ENCODE measurements around the gene HADHB. TPM values are rescaled to one million over a fixed set of nuclear protein-coding genes. Genes with fewer than 3 reads are reported as not detected.
A peak's percentile ranks its signal among the peaks of the same experiment; 100 is the strongest.
"Not testable (repeated sequence)": the region's sequence is repeated elsewhere in the genome, so short reads cannot be mapped to it uniquely, and the experiment has no call there.

The HADHB gene
- total and polyA plus RNA-seq, 12 donors: 256 to 1,542 (median 820) TPM

GRCh38 chr2:26299471-26300101, 54.8 kb downstream of the HADHB start:
- intact Hi-C loops (cut with DNase I): loop anchor here in 1 of 10 donors (10.0 kb wide), 1 partner anchor 55 kb away; the partner anchor contains the start of genes HADHA and HADHB
- Histone ChIP-seq H3K27me3 (no peaks in the 10 kb centered on the region), H3K4me1 (peaks cover 0 to 27% (median 16%) of the 10 kb centered on the region in 9 donors), H3K36me3 (no peaks in the 10 kb centered on the region), H3K9me3 (no peaks in the 10 kb centered on the region), H3K27ac (peak overlapping the region in 9 of 10 donors; percentile 20 to 85 (median 78)), H3K4me3 (peak overlapping the region; percentile 26 to 71 (median 60))
- TF ChIP-seq CTCF (IDR thresholded peaks at IDR 0.05): no peak
- peak; percentile 23 to 70 (median 63) for ATAC-seq
- 2% methylated on average over 9 of the region's 9 CpGs for WGBS, 2 donors
- DNase-seq: peak in 1 of 2 donors; percentile 6

GRCh38 chr2:26300234-26300925, 55.6 kb downstream of the HADHB start:
- 49 to 52% methylated on average over 22 of the region's 22 CpGs for WGBS, 2 donors

GRCh38 chr2:26302846-26303245, 58.1 kb downstream of the HADHB start:
- H3K4me1 ChIP-seq: peaks cover 0 to 27% (median 16%) of the 10 kb centered on the region in 9 donors
- H3K36me3 ChIP-seq: no peaks in the 10 kb centered on the region
- H3K4me3 ChIP-seq: no peak overlapping the region
- H3K9me3 ChIP-seq: no peaks in the 10 kb centered on the region
- WGBS, 2 donors: 70 to 73% methylated on average over 6 of the region's 6 CpGs
- DNase-seq (peak in 1 of 2 donors; percentile 8), ATAC-seq (peak in 2 of 8 donors; percentile 36 to 66)
- intact Hi-C loops (cut with DNase I): no loop called here
- no peak for TF ChIP-seq CTCF (IDR thresholded peaks at IDR 0.05)
- H3K27me3 ChIP-seq: no peaks in the 10 kb centered on the region
- H3K27ac ChIP-seq: no peak overlapping the region

More at GRCh38 chr2:26300234-26300925, 55.6 kb downstream of the HADHB start:
- H3K4me3 ChIP-seq: peak overlapping the region in 9 of 10 donors; percentile 38 to 71 (median 62)
- TF ChIP-seq CTCF (IDR thresholded peaks at IDR 0.05): no peak
- DNase-seq: peak in 1 of 2 donors; percentile 30
- H3K36me3 ChIP-seq: no peaks in the 10 kb centered on the region
- H3K9me3 ChIP-seq: no peaks in the 10 kb centered on the region
- intact Hi-C loops (cut with DNase I): no loop called here
- H3K27ac ChIP-seq: peak overlapping the region in 8 of 10 donors; percentile 3 to 85 (median 78)
- no peaks in the 10 kb centered on the region for H3K27me3 ChIP-seq
- ATAC-seq: peak in 2 of 8 donors; percentile 14 to 43
- peaks cover 0 to 27% (median 16%) of the 10 kb centered on the region in 9 donors for H3K4me1 ChIP-seq

- DNase-seq; ATAC-seq; H3K27ac ChIP-seq; H3K4me1 ChIP-seq; H3K27me3 ChIP-seq; H3K36me3 ChIP-seq; intact Hi-C loops (cut with DNase I); H3K9me3 ChIP-seq; H3K4me3 ChIP-seq: not testable (repeated sequence)
- 80 to 87% methylated on average over 7 of the region's 7 CpGs for WGBS, 2 donors
Measured at GRCh38 chr2:26305094-26305493, 60.4 kb downstream of the HADHB start.
